ENCODE data around the gene CAMTA1. TPM values are rescaled to one million over a fixed set of nuclear protein-coding genes. Genes with fewer than 3 reads are reported as not detected.
A peak's percentile ranks its signal among the peaks of the same experiment; 100 is the strongest.

The CAMTA1 gene
- total RNA-seq, 4 donors from 2014 or later, result 45.3 to 68.9 (median 62.0) TPM

- ATAC-seq (ENCODE audit: low FRiP score), result no peak
- no peak for DNase-seq (ENCODE audit: low spot score)
- no peak for TF ChIP-seq CTCF (IDR thresholded peaks at IDR 0.05)
Measured at GRCh38 chr1:7490576-7490975, 705.3 kb downstream of the CAMTA1 start.

- DNase-seq (ENCODE audit: low spot score) (no peak), ATAC-seq (ENCODE audit: low FRiP score) (peak; percentile 79)
- no peak for TF ChIP-seq CTCF (IDR thresholded peaks at IDR 0.05)
Measured at GRCh38 chr1:7491109-7491817, 706.0 kb downstream of the CAMTA1 start.

- ATAC-seq (ENCODE audit: low FRiP score) (peak; percentile 34), DNase-seq (ENCODE audit: low spot score) (no peak)
- no peak for TF ChIP-seq CTCF (IDR thresholded peaks at IDR 0.05)
Measured at GRCh38 chr1:7491818-7492173, 706.5 kb downstream of the CAMTA1 start.

GRCh38 chr1:7493711-7494454 is 708.6 kb downstream of the CAMTA1 start:
- no peak for TF ChIP-seq CTCF (IDR thresholded peaks at IDR 0.05)
- ATAC-seq (ENCODE audit: low FRiP score), result no peak
- DNase-seq (ENCODE audit: low spot score), result no peak

GRCh38 chr1:7495962-7496361 is 710.7 kb downstream of the CAMTA1 start:
- no peak for ATAC-seq (ENCODE audit: low FRiP score)
- TF ChIP-seq CTCF (IDR thresholded peaks at IDR 0.05), result no peak
- DNase-seq (ENCODE audit: low spot score), result no peak

- ATAC-seq (ENCODE audit: low FRiP score), result no peak
- DNase-seq (ENCODE audit: low spot score), result no peak
- TF ChIP-seq CTCF (IDR thresholded peaks at IDR 0.05), result no peak
Measured at GRCh38 chr1:7497107-7497637, 711.9 kb downstream of the CAMTA1 start.

All from omental fat pad (tissue), 4 donors.